NT2/D1 (cell line): ENCODE measurements around the gene SLX4IP.

ENCODE experiments used
- YY1 ChIP-seq: IDR thresholded peaks from 2 replicates; pipeline ENCODE4 v1.6.1; 2011; ENCODE audit not compliant: insufficient read length, insufficient read depth
- ZNF274 ChIP-seq: IDR thresholded peaks from 2 replicates; pipeline ENCODE4 v1.6.1; 2011; ENCODE audit warnings: mild to moderate bottlenecking, low read depth, low read length

GRCh38 chr20:10498200-10498599, 63.1 kb downstream of the SLX4IP start:
- no peak for TF ChIP-seq YY1
- no peak for TF ChIP-seq ZNF274
